Ovary (tissue), 3 donors: Measurements from ENCODE around the gene LAX1.

Experiments used
- POLR2A ChIP-seq: fragments of 450-650 bp; IDR thresholded peaks from one replicate; pipeline ENCODE4 v1.6.1; 2017; ENCODE audit warnings: antibody characterized with exemption, mild to moderate bottlenecking, moderate library complexity
- TF ChIP-seq, protein P1 (sequence below), 3 donors: fragments of 450-650 bp in 2 of 3; fragments of 200-600 bp in 1 of 3; IDR thresholded peaks; one replicate each; pipeline versions ENCODE4 v1.5.1 to v1.8.0; 2016 to 2022; ENCODE audit warnings: antibody characterized with exemption in 3 of 3, mild to moderate bottlenecking in 1 of 3
- donor health status: DM: no; HTN: no; CAD: no.

DNA sequence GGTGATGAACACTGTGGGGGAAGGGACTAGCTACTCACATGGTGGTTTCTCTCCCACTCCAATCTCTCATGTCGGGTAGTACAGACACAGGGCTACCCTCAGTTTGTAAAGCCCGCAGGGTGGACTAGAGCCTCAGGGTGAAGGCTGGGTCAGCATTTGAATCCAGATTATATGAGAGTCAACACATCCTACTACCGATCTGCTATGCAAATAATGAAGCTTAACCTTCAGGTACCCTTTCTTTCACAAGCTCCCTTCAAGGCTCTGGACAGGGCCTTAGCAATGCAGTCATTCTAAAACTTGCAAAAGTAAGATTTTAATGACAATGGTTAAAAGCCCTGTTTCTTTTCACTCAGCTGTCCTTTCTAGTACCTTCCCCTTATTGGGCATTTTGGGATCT lies 25.0 kb downstream of the LAX1 start:
- TF ChIP-seq, protein P1, sequence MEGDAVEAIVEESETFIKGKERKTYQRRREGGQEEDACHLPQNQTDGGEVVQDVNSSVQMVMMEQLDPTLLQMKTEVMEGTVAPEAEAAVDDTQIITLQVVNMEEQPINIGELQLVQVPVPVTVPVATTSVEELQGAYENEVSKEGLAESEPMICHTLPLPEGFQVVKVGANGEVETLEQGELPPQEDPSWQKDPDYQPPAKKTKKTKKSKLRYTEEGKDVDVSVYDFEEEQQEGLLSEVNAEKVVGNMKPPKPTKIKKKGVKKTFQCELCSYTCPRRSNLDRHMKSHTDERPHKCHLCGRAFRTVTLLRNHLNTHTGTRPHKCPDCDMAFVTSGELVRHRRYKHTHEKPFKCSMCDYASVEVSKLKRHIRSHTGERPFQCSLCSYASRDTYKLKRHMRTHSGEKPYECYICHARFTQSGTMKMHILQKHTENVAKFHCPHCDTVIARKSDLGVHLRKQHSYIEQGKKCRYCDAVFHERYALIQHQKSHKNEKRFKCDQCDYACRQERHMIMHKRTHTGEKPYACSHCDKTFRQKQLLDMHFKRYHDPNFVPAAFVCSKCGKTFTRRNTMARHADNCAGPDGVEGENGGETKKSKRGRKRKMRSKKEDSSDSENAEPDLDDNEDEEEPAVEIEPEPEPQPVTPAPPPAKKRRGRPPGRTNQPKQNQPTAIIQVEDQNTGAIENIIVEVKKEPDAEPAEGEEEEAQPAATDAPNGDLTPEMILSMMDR (IDR thresholded peaks at IDR 0.05) = no peak
- no peak for TF ChIP-seq POLR2A
